ENCODE results near the gene TRIM63. TPM values are rescaled to one million over a fixed set of nuclear protein-coding genes. Genes with fewer than 3 reads are reported as not detected.

The TRIM63 gene
- total and polyA plus RNA-seq, 2 of the 13 experiments (the other 11 are each of a cell fraction or from before 2014, with no cell fraction given) = not detected

DNA sequence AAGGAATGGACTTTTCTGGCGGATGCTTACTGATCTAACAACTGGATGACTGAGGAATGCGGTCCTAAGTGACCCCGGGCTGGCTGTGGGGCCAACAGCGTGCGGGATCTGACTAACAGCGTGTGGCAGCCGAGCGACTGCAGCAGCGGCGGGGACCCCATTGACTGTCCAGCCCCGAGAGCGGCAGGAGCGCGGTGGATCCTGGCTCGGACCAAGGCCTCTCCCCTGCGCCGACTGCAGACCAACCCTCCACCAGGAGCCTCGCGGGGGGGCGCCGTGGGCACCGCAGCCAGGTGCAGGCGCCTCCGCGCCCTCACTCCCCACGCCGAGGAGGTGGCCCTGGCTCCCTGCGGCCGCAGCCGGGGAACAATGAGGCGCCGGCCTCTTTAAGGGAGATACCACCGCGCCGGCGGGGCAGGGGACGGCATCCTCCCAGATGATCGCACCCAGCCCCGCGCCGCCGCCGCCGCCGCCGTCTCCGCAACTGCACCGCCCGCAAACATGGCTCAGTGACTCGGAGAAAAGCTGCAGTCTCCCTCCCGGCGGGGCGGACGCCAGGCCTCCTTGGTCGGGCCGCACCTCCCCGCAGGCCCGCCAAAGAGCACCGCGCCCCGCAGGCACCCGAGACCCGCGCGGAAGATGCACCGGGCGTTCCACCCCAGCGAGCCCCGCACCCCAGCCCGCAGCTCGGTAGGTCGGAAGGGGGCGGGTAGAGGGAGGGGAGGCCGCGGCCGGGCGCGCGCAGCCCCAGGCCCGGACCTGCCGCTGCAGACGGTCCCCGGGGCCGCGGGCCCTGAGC lies 43.5 kb upstream of the TRIM63 start (continued):
- TF ChIP-seq, protein P1, sequence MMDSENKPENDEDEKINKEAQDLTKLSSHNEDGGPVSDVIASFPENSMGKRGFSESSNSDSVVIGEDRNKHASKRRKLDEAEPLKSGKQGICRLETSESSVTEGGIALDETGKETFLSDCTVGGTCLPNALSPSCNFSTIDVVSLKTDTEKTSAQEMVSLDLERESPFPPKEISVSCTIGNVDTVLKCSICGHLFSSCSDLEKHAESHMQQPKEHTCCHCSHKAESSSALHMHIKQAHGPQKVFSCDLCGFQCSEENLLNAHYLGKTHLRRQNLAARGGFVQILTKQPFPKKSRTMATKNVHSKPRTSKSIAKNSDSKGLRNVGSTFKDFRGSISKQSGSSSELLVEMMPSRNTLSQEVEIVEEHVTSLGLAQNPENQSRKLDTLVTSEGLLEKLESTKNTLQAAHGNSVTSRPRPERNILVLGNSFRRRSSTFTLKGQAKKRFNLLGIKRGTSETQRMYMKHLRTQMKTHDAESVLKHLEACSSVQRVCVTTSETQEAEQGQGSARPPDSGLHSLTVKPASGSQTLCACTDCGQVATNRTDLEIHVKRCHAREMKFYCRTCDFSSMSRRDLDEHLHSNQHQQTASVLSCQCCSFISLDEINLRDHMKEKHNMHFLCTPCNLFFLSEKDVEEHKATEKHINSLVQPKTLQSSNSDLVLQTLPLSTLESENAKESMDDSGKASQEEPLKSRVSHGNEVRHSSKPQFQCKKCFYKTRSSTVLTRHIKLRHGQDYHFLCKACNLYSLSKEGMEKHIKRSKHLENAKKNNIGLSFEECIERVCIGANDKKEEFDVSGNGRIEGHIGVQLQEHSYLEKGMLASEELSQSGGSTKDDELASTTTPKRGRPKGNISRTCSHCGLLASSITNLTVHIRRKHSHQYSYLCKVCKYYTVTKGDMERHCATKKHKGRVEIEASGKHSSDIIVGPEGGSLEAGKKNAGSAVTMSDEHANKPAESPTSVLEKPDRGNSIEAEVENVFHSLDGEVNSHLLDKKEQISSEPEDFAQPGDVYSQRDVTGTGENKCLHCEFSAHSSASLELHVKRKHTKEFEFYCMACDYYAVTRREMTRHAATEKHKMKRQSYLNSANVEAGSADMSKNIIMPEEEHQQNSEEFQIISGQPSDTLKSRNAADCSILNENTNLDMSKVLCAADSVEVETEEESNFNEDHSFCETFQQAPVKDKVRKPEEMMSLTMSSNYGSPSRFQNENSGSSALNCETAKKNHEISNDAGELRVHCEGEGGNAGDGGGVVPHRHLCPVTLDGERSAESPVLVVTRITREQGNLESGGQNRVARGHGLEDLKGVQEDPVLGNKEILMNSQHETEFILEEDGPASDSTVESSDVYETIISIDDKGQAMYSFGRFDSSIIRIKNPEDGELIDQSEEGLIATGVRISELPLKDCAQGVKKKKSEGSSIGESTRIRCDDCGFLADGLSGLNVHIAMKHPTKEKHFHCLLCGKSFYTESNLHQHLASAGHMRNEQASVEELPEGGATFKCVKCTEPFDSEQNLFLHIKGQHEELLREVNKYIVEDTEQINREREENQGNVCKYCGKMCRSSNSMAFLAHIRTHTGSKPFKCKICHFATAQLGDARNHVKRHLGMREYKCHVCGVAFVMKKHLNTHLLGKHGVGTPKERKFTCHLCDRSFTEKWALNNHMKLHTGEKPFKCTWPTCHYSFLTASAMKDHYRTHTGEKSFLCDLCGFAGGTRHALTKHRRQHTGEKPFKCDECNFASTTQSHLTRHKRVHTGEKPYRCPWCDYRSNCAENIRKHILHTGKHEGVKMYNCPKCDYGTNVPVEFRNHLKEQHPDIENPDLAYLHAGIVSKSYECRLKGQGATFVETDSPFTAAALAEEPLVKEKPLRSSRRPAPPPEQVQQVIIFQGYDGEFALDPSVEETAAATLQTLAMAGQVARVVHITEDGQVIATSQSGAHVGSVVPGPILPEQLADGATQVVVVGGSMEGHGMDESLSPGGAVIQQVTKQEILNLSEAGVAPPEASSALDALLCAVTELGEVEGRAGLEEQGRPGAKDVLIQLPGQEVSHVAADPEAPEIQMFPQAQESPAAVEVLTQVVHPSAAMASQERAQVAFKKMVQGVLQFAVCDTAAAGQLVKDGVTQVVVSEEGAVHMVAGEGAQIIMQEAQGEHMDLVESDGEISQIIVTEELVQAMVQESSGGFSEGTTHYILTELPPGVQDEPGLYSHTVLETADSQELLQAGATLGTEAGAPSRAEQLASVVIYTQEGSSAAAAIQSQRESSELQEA (CRISPR knock-in tag; IDR thresholded peaks at IDR 0.05; ENCODE audit: not compliant biosample characterization) = peak; percentile 24
- TF ChIP-seq CHD4 (IDR thresholded peaks at IDR 0.05; ENCODE audit: borderline replicate concordance, low read length) = no peak
- no peak for TF ChIP-seq HNRNPK (IDR thresholded peaks at IDR 0.05; ENCODE audit: low read depth, low read length, poor library complexity, severe bottlenecking)
- TF ChIP-seq BCL6 (CRISPR knock-in tag; IDR thresholded peaks at IDR 0.05) = 0 out of 2 replicates have a peak, but pooled peaks have one; percentile 45
- no peak for TF ChIP-seq SYNCRIP (IDR thresholded peaks at IDR 0.05; ENCODE audit: insufficient read depth, low read depth, low read length)
- TF ChIP-seq ZNF709 (CRISPR knock-in tag; IDR thresholded peaks at IDR 0.05) = no peak; the same call in 1 of the 2 replicates
- TF ChIP-seq REPIN1 (CRISPR knock-in tag; IDR thresholded peaks at IDR 0.05; ENCODE audit: borderline replicate concordance, low read depth) = no peak; the same call in none of the 2 replicates
- no peak for TF ChIP-seq ZNF652 (CRISPR knock-in tag; IDR thresholded peaks at IDR 0.05; ENCODE audit: borderline replicate concordance, low read depth)
- TF ChIP-seq, protein P2, sequence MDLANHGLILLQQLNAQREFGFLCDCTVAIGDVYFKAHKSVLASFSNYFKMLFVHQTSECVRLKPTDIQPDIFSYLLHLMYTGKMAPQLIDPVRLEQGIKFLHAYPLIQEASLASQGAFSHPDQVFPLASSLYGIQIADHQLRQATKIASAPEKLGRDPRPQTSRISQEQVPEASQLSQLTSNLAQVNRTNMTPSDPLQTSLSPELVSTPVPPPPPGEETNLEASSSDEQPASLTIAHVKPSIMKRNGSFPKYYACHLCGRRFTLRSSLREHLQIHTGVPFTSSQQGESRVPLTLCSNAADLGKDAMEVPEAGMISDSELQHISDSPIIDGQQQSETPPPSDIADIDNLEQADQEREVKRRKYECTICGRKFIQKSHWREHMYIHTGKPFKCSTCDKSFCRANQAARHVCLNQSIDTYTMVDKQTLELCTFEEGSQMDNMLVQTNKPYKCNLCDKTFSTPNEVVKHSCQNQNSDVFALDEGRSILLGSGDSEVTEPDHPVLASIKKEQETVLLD (CRISPR knock-in tag; IDR thresholded peaks at IDR 0.05; ENCODE audit: low read depth) = no peak
- TF ChIP-seq ZNF7 (CRISPR knock-in tag; IDR thresholded peaks at IDR 0.05) = no peak
- TF ChIP-seq TCF7L2 (IDR thresholded peaks at IDR 0.05; ENCODE audit: low read depth, low read length) = no peak
- TF ChIP-seq, protein P3, sequence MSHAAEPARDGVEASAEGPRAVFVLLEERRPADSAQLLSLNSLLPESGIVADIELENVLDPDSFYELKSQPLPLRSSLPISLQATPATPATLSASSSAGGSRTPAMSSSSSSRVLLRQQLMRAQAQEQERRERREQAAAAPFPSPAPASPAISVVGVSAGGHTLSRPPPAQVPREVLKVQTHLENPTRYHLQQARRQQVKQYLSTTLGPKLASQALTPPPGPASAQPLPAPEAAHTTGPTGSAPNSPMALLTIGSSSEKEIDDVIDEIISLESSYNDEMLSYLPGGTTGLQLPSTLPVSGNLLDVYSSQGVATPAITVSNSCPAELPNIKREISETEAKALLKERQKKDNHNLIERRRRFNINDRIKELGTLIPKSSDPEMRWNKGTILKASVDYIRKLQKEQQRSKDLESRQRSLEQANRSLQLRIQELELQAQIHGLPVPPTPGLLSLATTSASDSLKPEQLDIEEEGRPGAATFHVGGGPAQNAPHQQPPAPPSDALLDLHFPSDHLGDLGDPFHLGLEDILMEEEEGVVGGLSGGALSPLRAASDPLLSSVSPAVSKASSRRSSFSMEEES (CRISPR knock-in tag; IDR thresholded peaks at IDR 0.05) = 0 out of 2 replicates have a peak, but pooled peaks have one; percentile 45
- no peak for TF ChIP-seq ZNF558 (CRISPR knock-in tag; IDR thresholded peaks at IDR 0.05; ENCODE audit: borderline replicate concordance)
- TF ChIP-seq SOX13 (IDR thresholded peaks at IDR 0.05) = no peak
- TF ChIP-seq SOX13 (CRISPR knock-in tag; conservative IDR thresholded peaks at IDR 0.05 in 1 of 2, IDR thresholded peaks at IDR 0.05 in 1 of 2) = peak in 1 of 2 experiments; percentile 18; a peak in 1 of 4 replicates
- TF ChIP-seq DNMT1 (CRISPR knock-in tag; IDR thresholded peaks at IDR 0.05) = no peak
